ENCODE measurements around the gene SLC22A15. TPM values are rescaled to one million over a fixed set of nuclear protein-coding genes. Genes with fewer than 3 reads are reported as not detected.

Gene SLC22A15
- polyA plus RNA-seq, 3 donors, result 3.2 to 33.4 (median 4.5) TPM

- no peaks in the 10 kb centered on the region for H3K4me1 Mint-ChIP-seq
- H3K9ac ChIP-seq (ENCODE audit: insufficient read depth, low read length, poor library complexity, severe bottlenecking), result no peak overlapping the region
- WGBS (ENCODE audit: insufficient coverage), result 100% methylated on average over 1 of the region's 4 CpGs
- H3K36me3 Mint-ChIP-seq, result peaks cover 90 to 96% of the 10 kb centered on the region in 2 donors
- no peak overlapping the region for H2AFZ ChIP-seq (ENCODE audit: insufficient read depth, low read depth, low read length, poor library complexity, severe bottlenecking)
- no peak overlapping the region for H3K4me2 ChIP-seq (replicated peaks; ENCODE audit: extremely low read depth, low read length, poor library complexity, severe bottlenecking)
- TF ChIP-seq CTCF (IDR thresholded peaks at IDR 0.05), result no peak
- intact Hi-C loops (cut with micrococcal nuclease), result no loop called here
- no peak overlapping the region for H3K4me3 ChIP-seq (replicated peaks in 1 of 3; ENCODE audit: low read depth in 2 of 3, low read length in 3 of 3)
- peaks cover 56% of the 10 kb centered on the region for H4K20me1 ChIP-seq (ENCODE audit: insufficient read depth, low read length)
- H3K9me3 Mint-ChIP-seq, result peaks cover 0 to 4% (median 0%) of the 10 kb centered on the region in 7 donors
- DNase-seq, result no peak
- H3K36me3 ChIP-seq (replicated peaks in 1 of 2; ENCODE audit: control insufficient read depth in 1 of 2, insufficient read depth in 2 of 2, low read length in 2 of 2), result peaks cover 97 to 99% of the 10 kb centered on the region in 2 donors
- no peaks in the 10 kb centered on the region for H3K4me1 ChIP-seq (ENCODE audit: control insufficient read depth in 1 of 2, insufficient read depth in 2 of 2, low read length in 2 of 2)
- H3K4me3 Mint-ChIP-seq, result no peak overlapping the region
- peak overlapping the region in 1 of 2 donors; percentile 17 for H3K27ac ChIP-seq (ENCODE audit: low read depth in 1 of 2, low read length in 2 of 2)
- H3K79me2 ChIP-seq (ENCODE audit: insufficient read depth, low read length), result peaks cover 4% of the 10 kb centered on the region
- no peaks in the 10 kb centered on the region for H3K27me3 ChIP-seq (ENCODE audit: control insufficient read depth in 2 of 2, insufficient read depth in 2 of 2, low read length in 2 of 2)
- H3K27me3 Mint-ChIP-seq (ENCODE audit: low read depth in 3 of 3), result no peaks in the 10 kb centered on the region
- no peaks in the 10 kb centered on the region for H3K9me3 ChIP-seq (replicated peaks in 1 of 2; ENCODE audit: control insufficient read depth in 1 of 2, insufficient read depth in 1 of 2, low read length in 2 of 2)
- peak overlapping the region in 2 of 7 donors; percentile 11 to 76 for H3K27ac Mint-ChIP-seq
These were observed 59.9 kb downstream of the SLC22A15 start for GRCh38 chr1:116036255-116036654.

GRCh38 chr1:116038679-116039078 lies 62.4 kb downstream of the SLC22A15 start:
- no peak overlapping the region for H3K4me2 ChIP-seq (replicated peaks; ENCODE audit: extremely low read depth, low read length, poor library complexity, severe bottlenecking)
- H3K27ac ChIP-seq (ENCODE audit: low read depth in 1 of 2, low read length in 2 of 2), result no peak overlapping the region
- no peak overlapping the region for H3K4me3 ChIP-seq (replicated peaks in 1 of 3; ENCODE audit: low read depth in 2 of 3, low read length in 3 of 3)
- H2AFZ ChIP-seq (ENCODE audit: insufficient read depth, low read depth, low read length, poor library complexity, severe bottlenecking), result no peak overlapping the region
- H3K4me1 ChIP-seq (ENCODE audit: control insufficient read depth in 1 of 2, insufficient read depth in 2 of 2, low read length in 2 of 2), result no peaks in the 10 kb centered on the region
- no peak overlapping the region for H3K4me3 Mint-ChIP-seq
- H3K27me3 ChIP-seq (ENCODE audit: control insufficient read depth in 2 of 2, insufficient read depth in 2 of 2, low read length in 2 of 2), result no peaks in the 10 kb centered on the region
- H4K20me1 ChIP-seq (ENCODE audit: insufficient read depth, low read length), result peaks cover 34% of the 10 kb centered on the region
- no peak overlapping the region for H3K9ac ChIP-seq (ENCODE audit: insufficient read depth, low read length, poor library complexity, severe bottlenecking)
- no peaks in the 10 kb centered on the region for H3K4me1 Mint-ChIP-seq
- H3K9me3 Mint-ChIP-seq, result peaks cover 0 to 14% (median 10%) of the 10 kb centered on the region in 7 donors
- peaks cover 88 to 96% of the 10 kb centered on the region in 2 donors for H3K36me3 Mint-ChIP-seq
- H3K9me3 ChIP-seq (replicated peaks in 1 of 2; ENCODE audit: control insufficient read depth in 1 of 2, insufficient read depth in 1 of 2, low read length in 2 of 2), result no peaks in the 10 kb centered on the region
- intact Hi-C loops (cut with micrococcal nuclease), result no loop called here
- no peaks in the 10 kb centered on the region for H3K27me3 Mint-ChIP-seq (ENCODE audit: low read depth in 3 of 3)
- no peak for TF ChIP-seq CTCF (IDR thresholded peaks at IDR 0.05)
- no peak overlapping the region for H3K27ac Mint-ChIP-seq
- DNase-seq, result no peak
- no peaks in the 10 kb centered on the region for H3K79me2 ChIP-seq (ENCODE audit: insufficient read depth, low read length)
- H3K36me3 ChIP-seq (replicated peaks in 1 of 2; ENCODE audit: control insufficient read depth in 1 of 2, insufficient read depth in 2 of 2, low read length in 2 of 2), result peaks cover 92 to 99% of the 10 kb centered on the region in 2 donors
- WGBS (ENCODE audit: insufficient coverage), result no CpG with 5 or more reads among the region's 2 CpGs
